GM20431 (cell line): ENCODE data around the gene ST14.
"Not testable (repeated sequence)": the region's sequence is repeated elsewhere in the genome, so short reads cannot be mapped to it uniquely, and the experiment has no call there.

Source experiments
- in situ Hi-C: fragments of 300-500 bp; cut with MseI, MboI; formaldehyde crosslinking; loops from one replicate; pipeline ENCODE4 v1.15.0; 2020; ENCODE audit warnings: low sequenced_read_pairs; ENCODE audit not compliant: unreplicated experiment

The ST14 gene

DNA sequence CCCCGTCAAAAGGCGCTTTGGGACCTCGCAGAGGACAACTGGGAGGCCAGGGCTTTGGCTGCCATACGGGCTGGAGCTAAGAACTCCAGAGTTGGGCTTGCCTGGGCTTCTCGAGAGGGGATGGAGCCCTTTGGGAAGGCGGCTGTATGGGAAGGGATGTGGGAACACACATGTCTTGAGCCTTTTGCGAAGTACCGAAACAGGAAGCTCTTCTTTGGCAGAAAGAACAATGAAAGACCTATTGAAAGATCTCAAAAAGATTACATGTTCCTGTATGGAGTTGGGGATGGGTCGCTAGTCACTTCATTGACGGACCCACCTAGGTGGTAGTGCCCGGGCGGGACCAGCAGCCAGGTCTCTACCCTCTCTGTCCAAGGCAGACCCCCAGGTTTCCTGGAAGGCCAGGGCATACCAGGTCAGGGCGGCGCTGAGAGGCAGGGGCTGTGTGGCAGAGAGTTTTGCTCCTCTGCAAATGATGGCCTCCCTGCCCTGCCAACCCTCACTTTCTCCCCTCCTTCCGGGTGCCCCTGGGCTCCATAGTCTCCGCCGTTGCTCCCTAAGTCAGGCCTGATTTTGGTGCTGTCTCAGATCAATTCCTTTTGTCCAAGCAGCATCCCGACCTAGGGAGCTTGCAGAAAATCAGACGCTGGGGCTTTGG is 1.0 kb downstream of the ST14 start:
- in situ Hi-C loops = no loop called here

DNA sequence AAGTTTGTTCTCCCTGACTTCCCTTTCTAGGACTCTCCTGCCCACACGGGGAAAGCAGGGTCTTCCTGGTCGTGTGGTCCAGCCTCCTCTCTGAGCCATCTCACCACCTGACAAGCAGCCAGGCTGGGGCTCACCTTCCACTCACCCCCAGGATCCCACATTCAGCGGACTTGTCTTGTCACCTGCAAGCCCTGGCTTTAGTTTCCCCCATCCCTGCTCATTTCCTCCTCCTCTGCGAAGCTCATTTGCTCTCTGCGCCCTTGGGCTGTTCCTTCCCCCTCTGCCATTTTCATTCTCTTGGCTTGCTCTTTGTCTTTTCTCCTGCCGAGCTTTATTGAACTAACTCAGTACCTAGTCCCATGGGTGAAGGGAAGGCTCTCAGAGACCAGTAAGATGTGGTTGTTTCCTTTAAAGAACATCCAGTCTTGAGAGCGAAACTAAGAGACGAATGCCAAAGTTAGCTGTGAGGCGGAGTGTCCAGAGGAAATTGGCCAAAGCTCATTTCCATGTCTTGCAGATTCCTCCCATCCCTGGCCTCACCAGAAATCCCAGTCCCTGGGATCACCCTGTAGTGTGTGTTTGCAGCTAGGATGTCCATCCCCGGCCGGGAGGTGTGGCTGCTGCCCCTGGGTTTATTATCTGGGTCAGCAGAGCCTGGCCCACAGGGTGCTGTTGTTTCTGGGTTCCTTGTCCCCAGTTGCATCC is 2.0 kb downstream of the ST14 start:
- in situ Hi-C loops = no loop called here

DNA sequence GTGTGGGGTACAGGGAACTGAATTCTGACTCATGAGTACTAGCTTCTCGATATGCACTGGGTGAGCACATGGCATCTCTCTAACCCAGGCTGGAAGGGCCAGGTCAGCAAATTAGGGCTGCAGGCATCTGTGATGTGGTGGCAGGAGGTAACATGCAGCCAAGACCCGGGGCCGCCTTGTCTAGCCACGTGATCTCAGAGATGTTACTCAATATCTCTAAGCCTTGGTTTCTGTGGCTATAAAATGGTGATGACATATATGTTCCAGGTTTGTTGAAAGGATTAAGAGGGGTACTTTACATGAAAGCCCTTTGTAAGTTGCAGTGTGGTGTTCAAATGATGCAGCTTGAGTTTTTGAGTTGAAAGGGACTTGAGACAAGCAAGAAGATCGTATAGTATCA is 3.2 kb downstream of the ST14 start:
- in situ Hi-C loops = no loop called here

DNA sequence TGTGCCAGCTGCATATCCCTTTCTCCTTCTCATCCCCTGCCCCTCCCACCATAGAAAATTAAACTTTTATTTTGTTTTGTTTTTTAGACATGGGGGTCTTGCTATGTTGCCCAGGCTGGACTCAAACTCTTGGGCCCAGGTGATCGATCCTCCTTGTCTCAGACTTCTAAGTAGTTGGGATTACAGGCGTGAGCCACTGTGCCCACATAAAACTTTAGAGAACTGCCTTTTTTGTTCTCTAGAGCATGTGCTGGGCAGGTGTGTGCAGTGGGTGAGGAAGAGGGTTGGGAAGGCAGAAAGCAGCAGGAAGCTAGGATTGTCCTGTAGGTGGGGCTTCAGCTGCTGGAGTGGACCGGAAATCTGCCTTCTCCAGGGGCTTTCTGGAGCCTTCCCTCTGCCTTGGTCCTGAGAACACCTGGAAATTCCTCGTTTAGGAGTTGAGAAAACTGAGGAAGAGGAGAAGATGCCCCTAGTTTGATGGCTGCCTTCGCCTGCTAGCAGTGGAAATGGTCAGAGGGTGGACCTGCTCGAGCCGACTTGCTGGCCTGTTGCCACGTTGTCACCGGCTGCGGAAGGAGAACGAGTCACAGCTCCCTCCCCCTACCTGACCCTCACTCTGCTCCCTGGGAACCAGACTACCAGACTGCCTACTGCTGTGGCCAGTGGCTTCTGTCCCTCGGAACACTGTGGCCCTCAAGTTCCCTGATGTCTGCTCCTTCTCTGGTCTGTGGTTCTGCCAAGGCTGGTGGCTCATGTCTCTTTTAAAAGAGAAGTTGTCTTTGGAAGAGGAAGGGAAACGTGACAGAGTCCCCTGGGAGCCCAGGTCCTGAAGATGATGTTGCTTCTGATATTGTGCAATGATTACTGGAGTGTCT is 4.0 kb downstream of the ST14 start:
- in situ Hi-C loops = no loop called here

DNA sequence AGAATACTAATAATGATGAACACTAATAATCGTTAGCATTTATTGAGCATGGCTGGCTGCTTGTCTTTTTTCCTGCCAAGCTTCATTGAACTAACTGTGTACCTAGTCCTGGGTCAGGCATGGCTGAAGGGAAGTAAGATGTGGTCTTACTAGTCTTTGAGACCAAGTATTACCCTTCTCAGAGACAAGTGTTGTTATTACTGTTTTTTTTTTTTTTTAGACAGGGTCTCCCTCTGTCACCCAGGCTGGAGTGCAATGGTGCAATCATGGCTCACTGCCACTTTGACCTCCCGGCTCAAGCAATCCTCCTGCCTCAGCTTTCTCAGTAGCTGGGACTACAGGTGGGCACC is 4.6 kb downstream of the ST14 start:
- in situ Hi-C loops = no loop called here

DNA sequence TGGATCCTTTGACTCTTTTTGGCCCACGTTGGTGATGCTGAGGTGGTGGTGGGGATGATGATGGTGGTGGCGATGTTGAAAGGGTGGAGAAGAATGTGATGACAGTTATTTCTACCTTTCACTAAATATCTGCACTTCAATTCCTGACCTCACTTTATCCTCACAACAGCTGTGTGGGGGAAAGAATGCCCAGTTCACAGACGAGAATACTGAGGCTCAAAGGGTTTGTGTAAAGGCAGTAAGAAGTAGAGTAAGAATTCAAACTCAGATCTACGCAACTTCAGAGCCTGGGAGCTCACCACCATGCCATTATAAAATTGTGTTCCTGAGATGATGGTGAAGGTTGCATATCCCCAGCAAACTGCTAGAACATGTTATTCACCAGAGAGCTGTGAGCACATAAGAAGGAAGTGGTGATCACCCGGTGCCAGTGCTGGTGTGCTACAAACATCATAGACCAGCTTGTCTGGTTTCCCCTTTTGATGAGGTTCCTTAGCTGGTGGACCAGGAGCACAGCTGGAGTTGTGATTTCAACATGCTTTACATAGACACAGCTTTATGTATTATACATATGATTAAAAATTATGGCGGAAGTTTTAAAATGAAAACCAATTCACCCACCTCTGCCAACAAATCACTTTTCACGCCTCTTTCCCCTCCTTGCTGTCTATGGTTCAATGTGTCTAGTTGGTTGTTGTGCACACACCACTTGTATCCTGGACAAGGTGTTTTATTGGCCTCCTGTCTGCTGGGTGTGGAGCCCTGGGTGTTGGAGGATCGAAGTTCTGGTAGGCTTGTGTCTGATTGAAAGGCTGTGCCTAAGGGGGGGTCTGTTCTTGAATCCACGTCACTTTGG is 6.2 kb downstream of the ST14 start:
- in situ Hi-C loops = no loop called here

DNA sequence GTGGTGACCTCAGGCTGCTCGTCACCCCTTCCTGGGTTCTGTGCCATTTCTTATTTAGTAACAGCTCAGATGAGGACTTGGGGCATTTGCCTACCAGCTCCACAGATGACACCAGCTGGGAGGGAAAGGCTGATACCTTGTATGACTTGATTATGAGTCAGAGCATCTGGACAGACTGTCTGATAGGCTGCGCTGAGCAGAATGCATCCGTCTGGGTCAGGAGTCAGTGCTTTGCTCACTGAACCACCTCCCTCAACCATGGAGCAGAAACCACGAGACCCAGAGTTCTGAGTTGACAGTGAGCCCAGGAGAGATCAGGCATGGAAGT is 6.8 kb downstream of the ST14 start:
- in situ Hi-C loops = no loop called here

DNA sequence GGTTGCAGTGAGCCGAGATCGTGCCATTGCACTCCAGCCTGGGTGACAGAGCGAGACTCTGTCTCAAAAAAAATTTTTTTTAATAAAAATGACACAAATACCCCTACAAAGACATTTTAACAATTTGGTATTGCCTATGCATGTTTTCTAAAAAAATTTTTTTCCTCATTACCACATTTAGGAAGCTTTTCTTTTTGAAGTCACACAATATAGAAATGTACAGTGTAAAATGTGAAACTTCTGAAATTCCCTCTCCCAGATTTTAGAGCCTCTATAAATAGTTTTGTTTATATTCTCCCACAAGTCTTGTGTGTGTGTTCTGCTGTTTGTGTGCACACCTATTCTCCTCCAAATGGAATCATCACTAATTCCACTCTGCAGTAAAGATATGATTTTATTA is 7.6 kb downstream of the ST14 start:
- in situ Hi-C loops = no loop called here

DNA sequence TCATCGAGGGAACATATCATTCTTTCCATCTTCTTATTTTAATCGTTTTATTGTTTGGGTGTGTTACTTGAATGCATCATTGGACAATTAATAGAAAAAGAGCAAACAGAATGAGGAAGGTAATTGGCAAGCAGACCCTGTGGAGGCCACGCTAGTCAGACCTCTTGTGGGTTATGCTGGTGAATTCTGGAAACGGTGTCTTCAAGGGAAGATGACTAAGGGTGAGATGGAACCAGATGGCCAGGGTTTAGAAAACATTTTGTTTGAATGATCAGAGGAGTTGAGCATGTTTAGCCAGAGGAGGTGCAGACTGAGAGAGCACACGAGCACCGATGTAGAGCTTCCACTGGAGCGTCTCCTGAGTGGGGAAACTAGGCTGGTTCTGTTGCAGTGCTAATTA is 8.5 kb downstream of the ST14 start:
- in situ Hi-C loops = no loop called here

DNA sequence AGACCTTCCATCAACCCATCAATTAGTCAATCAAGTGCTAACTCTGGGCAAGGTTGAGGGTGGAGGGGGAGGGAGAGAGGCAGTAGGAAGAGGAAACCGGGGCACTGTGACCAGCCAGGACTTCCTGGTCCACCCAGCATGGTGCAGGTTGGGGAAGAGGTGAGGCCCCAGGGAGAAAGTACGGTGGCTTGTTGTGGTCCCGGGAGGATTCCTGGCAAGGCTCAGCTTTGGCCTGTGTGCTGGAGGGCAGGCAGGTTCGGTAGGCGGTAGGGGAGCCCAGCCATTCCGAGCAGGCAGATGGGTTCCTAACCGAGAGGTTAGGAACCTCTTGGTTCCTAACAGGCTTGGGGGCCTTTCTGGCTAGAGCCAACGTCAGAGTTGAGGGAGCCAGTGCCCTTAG is 10.8 kb downstream of the ST14 start:
- in situ Hi-C loops = no loop called here

DNA sequence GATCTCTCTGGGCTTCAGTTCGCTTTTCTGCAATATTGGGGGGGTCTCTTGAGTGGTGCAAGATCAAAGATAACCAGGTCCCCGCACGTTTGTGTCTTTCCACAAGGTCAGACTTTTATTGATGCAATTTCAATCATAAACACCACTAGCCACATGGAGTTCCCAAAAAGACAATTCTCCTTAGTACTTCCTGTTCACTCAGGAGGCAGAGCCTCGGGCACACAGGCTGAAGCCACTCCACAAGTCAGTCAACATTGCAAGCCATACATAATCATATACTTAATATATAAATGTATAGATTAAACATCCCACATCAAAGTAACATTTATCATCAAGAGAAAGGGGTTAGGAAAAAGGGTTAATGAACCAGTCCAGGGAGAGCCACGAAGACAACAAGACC is 12.0 kb downstream of the ST14 start:
- in situ Hi-C loops = no loop called here

DNA sequence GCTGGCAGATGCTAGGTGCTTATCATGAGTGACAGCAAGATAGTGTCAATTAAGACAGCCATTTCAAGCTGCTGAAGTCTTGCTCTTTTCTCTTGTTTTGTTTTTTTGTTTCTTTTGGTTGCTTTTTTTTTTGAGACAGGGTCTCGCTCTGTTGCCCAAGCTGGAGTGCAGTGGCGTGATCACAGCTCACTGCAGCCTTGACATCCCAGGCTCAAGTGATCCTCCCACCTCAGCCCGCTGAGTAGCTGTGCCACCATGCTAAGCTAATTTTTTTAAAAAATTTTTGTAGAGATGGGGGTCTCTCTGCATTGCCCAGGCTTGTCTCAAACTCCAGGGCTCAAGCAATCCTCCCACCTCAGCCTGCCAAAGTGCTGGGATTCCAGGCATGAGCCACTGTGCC is 12.4 kb downstream of the ST14 start:
- in situ Hi-C loops = not testable (repeated sequence)

DNA sequence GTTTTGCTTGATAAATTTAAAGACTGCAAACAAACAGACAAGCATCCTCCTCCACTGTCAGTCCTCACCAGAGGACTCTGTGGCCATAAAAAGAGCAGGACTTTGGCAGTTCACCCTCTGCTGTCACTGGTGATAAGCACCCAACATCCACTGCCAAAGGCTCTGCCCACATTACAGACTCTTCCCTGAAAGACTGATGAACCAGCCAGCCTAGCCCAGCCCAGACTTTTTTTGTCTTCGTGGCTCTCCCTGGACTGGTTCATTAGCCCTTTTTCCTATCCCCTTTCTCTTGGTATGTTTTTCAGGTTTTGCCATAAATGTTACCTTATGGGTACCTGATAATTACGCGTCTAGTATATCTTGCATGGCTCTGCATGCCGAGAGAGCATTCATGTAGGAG is 15.1 kb downstream of the ST14 start:
- in situ Hi-C loops = no loop called here

DNA sequence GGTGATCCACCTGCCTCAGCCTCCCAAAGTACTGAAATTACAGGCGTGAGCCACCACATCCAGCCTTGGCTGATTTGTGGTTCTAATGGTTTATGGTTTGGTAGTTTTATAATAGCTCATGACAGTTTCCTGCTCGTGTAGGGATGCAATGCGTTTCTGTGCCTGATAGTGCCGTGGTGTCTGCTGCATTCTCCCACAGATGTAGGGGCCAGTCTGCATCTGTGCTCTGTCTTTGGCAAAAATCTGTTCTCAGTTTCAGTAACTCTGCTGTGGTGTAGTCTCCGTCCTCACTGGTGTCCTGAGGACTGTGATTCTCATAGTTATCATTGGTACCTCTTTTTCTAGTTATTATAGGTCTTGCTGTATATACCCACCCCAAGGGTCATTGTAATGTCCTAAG is 16.3 kb downstream of the ST14 start:
- in situ Hi-C loops = no loop called here

DNA sequence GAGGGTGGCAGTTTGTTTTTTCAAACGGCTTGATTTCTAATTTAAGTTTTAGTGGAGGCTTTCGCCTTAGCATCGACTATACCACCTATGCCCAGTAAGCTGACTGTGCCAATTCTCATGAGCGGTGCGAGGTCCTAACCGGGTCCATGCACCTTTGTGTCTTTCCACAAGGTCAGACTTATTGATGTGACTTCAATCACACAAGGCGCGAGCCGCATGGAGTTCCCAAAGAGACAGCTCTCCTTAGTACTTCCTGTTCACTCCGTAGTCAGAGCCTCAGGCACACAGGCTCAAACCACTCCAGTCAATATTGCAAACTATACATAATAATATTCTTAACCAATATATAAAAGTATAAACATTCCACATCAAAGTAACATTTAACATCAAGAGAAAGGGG is 18.2 kb downstream of the ST14 start:
- in situ Hi-C loops = no loop called here

DNA sequence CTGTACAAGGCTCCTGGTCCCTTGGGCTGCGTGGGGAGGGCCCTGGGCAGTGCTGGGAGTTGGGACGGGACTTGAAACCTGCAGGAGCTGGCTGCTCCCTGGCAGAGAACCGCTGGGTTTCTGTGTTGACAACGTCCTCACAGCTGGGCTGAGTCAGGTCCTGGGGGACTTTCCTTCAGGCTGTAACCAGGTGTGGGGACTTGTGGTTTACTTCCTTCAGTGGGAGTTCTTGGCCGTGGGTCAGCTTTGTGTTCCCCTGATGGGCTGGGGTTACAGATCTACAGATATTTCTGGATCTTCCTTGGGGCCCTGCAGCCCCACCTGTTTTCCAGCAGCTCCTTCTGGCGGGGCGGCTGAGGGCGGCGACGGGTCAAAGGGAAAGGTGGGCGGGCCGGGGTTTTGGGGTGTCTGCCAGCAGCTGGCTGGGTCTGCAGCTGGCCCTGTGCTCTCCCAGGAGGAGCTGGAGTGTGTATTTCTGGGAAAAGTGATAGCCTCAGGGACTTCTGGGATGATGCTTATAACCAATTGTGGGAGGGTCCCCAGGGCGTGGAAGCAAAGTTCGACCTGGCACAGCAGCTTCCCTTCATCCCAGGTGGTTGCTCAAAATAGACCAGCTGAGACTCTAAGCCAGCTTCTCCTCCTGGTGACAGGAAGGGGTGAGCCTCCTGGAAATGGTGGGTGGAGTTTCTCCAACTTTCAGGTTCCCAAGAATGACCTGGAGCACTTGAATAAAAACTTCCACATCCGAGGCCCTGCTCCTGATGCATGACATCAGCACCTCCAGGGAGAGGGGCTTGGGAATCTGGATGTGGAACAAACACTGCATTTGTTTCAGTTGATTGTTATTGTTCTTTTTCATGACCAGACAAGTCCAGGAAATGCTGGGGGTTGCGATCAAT is 19.1 kb downstream of the ST14 start:
- in situ Hi-C loops = no loop called here

DNA sequence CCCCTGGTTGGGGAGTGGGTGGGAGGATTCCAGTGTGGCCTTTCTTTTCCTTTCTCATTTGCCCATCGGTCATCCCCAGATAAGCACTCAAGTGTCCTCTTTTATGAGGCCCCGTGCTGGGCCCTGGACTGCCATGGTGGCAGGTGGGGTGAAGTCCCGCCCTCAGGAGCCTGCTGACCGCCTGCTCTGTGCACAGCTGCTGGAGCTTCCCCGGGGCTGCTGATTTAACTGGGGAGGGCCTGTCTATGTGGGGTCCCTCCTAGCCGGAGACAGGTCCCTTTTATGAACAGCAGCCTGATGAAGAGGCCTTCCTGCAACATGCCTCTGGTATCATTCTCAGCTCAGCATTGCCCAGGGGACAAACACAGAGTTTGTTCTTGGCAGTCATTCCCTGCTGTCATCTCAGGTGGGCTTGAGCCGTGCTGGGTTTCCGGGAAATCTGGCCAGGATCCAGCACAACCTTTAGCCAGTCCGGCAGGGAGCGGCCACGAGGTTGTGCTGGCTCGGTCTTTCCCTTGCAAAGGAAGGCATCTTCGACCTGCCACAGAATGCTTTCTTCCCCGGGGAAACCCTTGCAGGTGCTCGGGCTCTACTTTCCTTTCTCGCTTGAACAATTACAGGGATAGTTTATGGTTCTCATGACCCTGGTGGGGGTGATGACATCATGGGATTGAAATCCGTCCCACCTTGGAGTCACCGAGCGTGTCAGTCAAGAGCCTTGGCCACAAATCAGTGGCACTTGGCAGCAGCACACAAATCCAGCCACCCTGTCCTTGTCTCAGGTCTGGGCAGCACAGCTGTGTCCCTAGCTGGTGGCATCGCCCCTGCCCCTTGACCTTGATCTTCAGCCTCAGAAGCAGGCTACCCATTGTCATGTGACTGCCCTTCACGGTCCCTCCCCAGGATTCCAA is 20.1 kb downstream of the ST14 start:
- in situ Hi-C loops = no loop called here

DNA sequence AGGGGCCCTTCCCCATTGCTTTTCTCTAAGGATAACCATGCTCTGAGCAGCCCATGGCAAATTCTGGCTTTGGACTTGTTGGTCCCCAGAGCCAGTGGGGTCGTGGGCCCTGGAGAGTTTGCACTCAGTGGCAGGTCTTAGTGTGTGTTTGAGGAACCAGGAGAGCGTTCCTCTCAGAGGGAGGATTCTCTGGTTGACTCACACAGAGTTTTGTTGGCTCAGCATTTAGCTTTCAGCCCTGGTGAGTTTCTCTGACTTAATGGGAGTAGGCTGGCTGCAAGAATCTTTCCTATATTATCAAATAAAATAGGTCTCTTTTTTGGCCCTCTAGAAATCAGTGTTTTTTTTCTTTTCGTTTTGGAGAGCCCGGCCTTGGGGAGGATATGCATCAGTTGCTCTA is 20.9 kb downstream of the ST14 start:
- in situ Hi-C loops = no loop called here

DNA sequence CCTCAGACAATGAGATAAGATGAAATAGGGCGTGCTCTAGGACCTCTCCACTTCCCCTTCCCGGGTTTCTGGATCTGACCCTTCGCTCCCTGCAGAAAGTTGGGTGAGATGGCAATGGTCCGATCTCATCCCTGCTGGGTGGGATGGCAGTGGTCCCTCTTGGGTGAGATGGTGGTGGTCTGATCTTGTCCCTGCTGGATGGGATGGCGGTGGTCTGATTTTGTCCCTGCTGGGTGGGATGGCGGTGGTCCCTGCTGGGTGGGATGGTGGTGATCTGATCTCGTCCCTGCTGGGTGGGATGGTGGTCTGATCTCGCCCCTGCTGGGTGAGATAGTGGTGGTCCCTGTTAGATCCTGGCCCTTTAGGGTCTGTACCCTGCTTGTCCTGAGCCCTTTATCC is 21.3 kb downstream of the ST14 start:
- in situ Hi-C loops = no loop called here
